ENCODE data around the gene TBL1X. TPM values are rescaled to one million over a fixed set of nuclear protein-coding genes. Genes with fewer than 3 reads are reported as not detected.

The TBL1X gene
- total and polyA plus RNA-seq, 2 experiments from 2014 or later: 8.7 to 26.9 TPM

DNA sequence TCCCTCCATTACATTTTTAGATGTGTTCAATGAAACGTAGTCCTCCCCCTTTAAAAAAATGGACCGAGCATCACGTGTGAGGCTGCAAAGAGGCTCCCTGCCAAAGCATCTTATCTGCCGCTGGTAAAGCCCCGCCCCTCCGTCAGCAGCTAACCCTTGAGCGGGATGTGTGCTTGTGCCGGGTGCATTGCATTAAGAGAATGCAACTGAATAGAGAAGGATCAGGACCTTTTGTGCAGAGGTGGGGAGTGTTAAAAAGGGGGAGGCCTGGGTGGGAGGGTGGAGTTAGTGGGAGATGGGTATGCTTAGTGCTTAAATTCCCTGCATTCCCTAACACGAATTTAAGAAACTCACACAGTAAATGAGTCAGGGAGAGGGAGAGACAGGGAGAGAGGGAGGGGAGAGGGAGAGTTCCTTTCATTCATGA, 66.0 kb downstream of the TBL1X start (continued):
- TF ChIP-seq, protein P1, sequence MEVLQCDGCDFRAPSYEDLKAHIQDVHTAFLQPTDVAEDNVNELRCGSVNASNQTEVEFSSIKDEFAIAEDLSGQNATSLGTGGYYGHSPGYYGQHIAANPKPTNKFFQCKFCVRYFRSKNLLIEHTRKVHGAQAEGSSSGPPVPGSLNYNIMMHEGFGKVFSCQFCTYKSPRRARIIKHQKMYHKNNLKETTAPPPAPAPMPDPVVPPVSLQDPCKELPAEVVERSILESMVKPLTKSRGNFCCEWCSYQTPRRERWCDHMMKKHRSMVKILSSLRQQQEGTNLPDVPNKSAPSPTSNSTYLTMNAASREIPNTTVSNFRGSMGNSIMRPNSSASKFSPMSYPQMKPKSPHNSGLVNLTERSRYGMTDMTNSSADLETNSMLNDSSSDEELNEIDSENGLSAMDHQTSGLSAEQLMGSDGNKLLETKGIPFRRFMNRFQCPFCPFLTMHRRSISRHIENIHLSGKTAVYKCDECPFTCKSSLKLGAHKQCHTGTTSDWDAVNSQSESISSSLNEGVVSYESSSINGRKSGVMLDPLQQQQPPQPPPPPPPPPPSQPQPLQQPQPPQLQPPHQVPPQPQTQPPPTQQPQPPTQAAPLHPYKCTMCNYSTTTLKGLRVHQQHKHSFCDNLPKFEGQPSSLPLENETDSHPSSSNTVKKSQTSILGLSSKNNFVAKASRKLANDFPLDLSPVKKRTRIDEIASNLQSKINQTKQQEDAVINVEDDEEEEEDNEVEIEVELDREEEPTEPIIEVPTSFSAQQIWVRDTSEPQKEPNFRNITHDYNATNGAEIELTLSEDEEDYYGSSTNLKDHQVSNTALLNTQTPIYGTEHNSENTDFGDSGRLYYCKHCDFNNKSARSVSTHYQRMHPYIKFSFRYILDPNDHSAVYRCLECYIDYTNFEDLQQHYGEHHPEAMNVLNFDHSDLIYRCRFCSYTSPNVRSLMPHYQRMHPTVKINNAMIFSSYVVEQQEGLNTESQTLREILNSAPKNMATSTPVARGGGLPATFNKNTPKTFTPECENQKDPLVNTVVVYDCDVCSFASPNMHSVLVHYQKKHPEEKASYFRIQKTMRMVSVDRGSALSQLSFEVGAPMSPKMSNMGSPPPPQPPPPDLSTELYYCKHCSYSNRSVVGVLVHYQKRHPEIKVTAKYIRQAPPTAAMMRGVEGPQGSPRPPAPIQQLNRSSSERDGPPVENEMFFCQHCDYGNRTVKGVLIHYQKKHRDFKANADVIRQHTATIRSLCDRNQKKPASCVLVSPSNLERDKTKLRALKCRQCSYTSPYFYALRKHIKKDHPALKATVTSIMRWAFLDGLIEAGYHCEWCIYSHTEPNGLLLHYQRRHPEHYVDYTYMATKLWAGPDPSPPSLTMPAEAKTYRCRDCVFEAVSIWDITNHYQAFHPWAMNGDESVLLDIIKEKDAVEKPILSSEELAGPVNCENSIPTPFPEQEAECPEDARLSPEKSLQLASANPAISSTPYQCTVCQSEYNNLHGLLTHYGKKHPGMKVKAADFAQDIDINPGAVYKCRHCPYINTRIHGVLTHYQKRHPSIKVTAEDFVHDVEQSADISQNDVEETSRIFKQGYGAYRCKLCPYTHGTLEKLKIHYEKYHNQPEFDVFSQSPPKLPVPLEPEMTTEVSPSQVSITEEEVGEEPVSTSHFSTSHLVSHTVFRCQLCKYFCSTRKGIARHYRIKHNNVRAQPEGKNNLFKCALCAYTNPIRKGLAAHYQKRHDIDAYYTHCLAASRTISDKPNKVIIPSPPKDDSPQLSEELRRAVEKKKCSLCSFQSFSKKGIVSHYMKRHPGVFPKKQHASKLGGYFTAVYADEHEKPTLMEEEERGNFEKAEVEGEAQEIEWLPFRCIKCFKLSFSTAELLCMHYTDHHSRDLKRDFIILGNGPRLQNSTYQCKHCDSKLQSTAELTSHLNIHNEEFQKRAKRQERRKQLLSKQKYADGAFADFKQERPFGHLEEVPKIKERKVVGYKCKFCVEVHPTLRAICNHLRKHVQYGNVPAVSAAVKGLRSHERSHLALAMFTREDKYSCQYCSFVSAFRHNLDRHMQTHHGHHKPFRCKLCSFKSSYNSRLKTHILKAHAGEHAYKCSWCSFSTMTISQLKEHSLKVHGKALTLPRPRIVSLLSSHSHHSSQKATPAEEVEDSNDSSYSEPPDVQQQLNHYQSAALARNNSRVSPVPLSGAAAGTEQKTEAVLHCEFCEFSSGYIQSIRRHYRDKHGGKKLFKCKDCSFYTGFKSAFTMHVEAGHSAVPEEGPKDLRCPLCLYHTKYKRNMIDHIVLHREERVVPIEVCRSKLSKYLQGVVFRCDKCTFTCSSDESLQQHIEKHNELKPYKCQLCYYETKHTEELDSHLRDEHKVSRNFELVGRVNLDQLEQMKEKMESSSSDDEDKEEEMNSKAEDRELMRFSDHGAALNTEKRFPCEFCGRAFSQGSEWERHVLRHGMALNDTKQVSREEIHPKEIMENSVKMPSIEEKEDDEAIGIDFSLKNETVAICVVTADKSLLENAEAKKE (CRISPR knock-in tag; IDR thresholded peaks at IDR 0.05): no peak

DNA sequence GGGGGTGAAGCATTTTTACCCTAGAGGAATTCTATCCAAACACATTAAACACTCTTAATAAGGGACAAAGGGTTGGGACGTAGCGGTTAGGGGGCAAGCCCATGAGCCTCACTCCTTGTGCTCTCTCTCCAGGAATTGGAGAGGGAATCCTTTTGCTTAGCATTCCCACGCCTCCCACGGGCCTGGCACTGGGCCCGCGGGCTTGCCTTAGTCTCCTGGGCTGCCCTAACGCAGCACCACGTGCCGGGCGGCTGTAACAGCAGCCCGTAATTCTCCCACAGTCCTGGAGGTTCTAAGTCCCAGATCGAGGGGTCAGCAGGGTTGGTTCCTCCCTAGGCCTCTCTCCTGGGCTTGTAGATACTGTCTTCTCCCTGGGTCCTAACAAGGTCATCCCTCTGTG, 67.5 kb downstream of the TBL1X start:
- H3K4me3 ChIP-seq: no peak overlapping the region
- no peak overlapping the region for H3K4me2 ChIP-seq
- H3K27me3 ChIP-seq (ENCODE audit: insufficient read depth): no peaks in the 10 kb centered on the region
- peaks cover 19% of the 10 kb centered on the region for H3K4me1 ChIP-seq (ENCODE audit: insufficient read depth)
- H3F3A ChIP-seq (replicated peaks; ENCODE audit: low read depth): no peaks in the 10 kb centered on the region
- H3K36me3 Mint-ChIP-seq (ENCODE audit: low read depth): peaks cover 6% of the 10 kb centered on the region; the same call in 2 of the 3 replicates
- no peak overlapping the region for H2AFZ ChIP-seq
- H3K27me3 Mint-ChIP-seq (ENCODE audit: insufficient read depth, low read depth, poor library complexity): peaks cover 2% of the 10 kb centered on the region
- DNase-seq (ENCODE audit: low spot score) (no peak), ATAC-seq (no peak)
- no peaks in the 10 kb centered on the region for H3K9me2 ChIP-seq (ENCODE audit: insufficient read depth)
- no peaks in the 10 kb centered on the region for H4K20me1 ChIP-seq (replicated peaks; ENCODE audit: insufficient read depth)
- peaks cover 58% of the 10 kb centered on the region for H3K4me1 Mint-ChIP-seq
- peaks cover 34% of the 10 kb centered on the region for H3K79me2 ChIP-seq (replicated peaks; ENCODE audit: insufficient read depth)
- H3K9me3 Mint-ChIP-seq: no peaks in the 10 kb centered on the region
- H3K36me3 ChIP-seq (ENCODE audit: insufficient read depth): no peaks in the 10 kb centered on the region
- no peak overlapping the region for H3K4me3 Mint-ChIP-seq
- no peak overlapping the region; the same call in 1 of the 2 replicates for H3K27ac Mint-ChIP-seq
- H3K27ac ChIP-seq (ENCODE audit: low read depth): no peak overlapping the region
- TF ChIP-seq, protein P2, sequence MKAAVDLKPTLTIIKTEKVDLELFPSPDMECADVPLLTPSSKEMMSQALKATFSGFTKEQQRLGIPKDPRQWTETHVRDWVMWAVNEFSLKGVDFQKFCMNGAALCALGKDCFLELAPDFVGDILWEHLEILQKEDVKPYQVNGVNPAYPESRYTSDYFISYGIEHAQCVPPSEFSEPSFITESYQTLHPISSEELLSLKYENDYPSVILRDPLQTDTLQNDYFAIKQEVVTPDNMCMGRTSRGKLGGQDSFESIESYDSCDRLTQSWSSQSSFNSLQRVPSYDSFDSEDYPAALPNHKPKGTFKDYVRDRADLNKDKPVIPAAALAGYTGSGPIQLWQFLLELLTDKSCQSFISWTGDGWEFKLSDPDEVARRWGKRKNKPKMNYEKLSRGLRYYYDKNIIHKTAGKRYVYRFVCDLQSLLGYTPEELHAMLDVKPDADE (IDR thresholded peaks at IDR 0.05): no peak
- TF ChIP-seq ZNF114 (CRISPR knock-in tag; IDR thresholded peaks at IDR 0.05): no peak
- TF ChIP-seq, protein P3, sequence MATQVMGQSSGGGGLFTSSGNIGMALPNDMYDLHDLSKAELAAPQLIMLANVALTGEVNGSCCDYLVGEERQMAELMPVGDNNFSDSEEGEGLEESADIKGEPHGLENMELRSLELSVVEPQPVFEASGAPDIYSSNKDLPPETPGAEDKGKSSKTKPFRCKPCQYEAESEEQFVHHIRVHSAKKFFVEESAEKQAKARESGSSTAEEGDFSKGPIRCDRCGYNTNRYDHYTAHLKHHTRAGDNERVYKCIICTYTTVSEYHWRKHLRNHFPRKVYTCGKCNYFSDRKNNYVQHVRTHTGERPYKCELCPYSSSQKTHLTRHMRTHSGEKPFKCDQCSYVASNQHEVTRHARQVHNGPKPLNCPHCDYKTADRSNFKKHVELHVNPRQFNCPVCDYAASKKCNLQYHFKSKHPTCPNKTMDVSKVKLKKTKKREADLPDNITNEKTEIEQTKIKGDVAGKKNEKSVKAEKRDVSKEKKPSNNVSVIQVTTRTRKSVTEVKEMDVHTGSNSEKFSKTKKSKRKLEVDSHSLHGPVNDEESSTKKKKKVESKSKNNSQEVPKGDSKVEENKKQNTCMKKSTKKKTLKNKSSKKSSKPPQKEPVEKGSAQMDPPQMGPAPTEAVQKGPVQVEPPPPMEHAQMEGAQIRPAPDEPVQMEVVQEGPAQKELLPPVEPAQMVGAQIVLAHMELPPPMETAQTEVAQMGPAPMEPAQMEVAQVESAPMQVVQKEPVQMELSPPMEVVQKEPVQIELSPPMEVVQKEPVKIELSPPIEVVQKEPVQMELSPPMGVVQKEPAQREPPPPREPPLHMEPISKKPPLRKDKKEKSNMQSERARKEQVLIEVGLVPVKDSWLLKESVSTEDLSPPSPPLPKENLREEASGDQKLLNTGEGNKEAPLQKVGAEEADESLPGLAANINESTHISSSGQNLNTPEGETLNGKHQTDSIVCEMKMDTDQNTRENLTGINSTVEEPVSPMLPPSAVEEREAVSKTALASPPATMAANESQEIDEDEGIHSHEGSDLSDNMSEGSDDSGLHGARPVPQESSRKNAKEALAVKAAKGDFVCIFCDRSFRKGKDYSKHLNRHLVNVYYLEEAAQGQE (IDR thresholded peaks at IDR 0.05; ENCODE audit: unreplicated experiment): no peak
- no peak for TF ChIP-seq EZH2phosphoT487 (IDR thresholded peaks at IDR 0.05; ENCODE audit: unreplicated experiment)
- TF ChIP-seq STAT1 (IDR thresholded peaks at IDR 0.05; ENCODE audit: unreplicated experiment): no peak
- TF ChIP-seq, protein P4, sequence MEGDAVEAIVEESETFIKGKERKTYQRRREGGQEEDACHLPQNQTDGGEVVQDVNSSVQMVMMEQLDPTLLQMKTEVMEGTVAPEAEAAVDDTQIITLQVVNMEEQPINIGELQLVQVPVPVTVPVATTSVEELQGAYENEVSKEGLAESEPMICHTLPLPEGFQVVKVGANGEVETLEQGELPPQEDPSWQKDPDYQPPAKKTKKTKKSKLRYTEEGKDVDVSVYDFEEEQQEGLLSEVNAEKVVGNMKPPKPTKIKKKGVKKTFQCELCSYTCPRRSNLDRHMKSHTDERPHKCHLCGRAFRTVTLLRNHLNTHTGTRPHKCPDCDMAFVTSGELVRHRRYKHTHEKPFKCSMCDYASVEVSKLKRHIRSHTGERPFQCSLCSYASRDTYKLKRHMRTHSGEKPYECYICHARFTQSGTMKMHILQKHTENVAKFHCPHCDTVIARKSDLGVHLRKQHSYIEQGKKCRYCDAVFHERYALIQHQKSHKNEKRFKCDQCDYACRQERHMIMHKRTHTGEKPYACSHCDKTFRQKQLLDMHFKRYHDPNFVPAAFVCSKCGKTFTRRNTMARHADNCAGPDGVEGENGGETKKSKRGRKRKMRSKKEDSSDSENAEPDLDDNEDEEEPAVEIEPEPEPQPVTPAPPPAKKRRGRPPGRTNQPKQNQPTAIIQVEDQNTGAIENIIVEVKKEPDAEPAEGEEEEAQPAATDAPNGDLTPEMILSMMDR (conservative IDR thresholded peaks at IDR 0.05; ENCODE audit: low read depth in 2 of 2): no peak

All from GM23338 (cell line).